ENCODE measurements around the gene RAP1GAP2. TPM values are rescaled to one million over a fixed set of nuclear protein-coding genes. Genes with fewer than 3 reads are reported as not detected.

The RAP1GAP2 gene
- total and polyA plus RNA-seq, 2 of the 8 experiments (the other 6 are each of a cell fraction or from before 2014, with no cell fraction given), result 24.0 to 63.8 TPM

DNA sequence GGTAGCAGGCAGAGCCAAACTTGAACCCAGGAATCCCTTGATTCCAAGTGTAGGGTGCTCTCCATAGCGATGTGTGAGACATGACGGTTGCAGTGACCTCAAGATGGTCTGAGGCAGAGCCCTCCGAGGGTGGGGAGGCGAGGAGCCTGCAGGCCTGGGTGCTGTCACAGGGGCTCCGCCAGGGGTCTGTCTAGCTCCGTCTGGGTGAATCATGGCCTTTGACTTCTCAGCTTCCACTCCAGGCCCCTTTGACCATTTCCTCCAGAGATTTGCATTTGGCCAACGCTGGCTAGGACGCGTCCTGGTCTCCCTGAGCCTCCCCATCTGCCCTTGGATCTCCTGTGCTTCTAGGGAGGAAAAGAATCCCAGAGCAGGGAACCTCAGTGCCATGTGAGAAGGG is 104.6 kb downstream of the RAP1GAP2 start:
- no peak overlapping the region for H3K9ac ChIP-seq (replicated peaks in 1 of 4; ENCODE audit: extremely low read depth in 1 of 4, low read depth in 3 of 4, low read length in 3 of 4)
- H3K23me2 ChIP-seq (ENCODE audit: low read depth, low read length), result peaks cover 2% of the 10 kb centered on the region; the same call in 1 of the 2 replicates
- ChIA-PET POLR2A (ENCODE audit: partially characterized antibody) (no interaction called here), CTCF (ENCODE audit: partially characterized antibody) (interaction anchor here (0.8 to 5.2 kb wide), 5 partner anchors 15 to 52 kb away, joined by 3 to 23 read pairs (median 4); no protein-coding TSS in a partner anchor)
- H3K27ac ChIP-seq (ENCODE audit: low read depth, low read length), result no peak overlapping the region
- H2BK5ac ChIP-seq (ENCODE audit: low read depth, low read length), result no peak overlapping the region
- H3K79me2 ChIP-seq (ENCODE audit: control insufficient read depth in 1 of 2, insufficient read depth in 2 of 2, low read length in 2 of 2), result peaks cover 0 to 67% of the 10 kb centered on the region in 2 experiments; a peak in 3 of 4 replicates
- no peak overlapping the region for H2BK15ac ChIP-seq (ENCODE audit: low read length)
- no peak overlapping the region for H4K91ac ChIP-seq (replicated peaks; ENCODE audit: insufficient read length, low read length)
- no peak overlapping the region; the same call in 1 of the 2 replicates for H2AK5ac ChIP-seq (ENCODE audit: low read depth, low read length)
- peaks cover 32% of the 10 kb centered on the region for H3K79me1 ChIP-seq (ENCODE audit: low read depth, low read length)
- no peak overlapping the region for H4K8ac ChIP-seq (ENCODE audit: extremely low read depth, insufficient read depth, low read length)
- H3K4me2 ChIP-seq (ENCODE audit: insufficient read depth in 1 of 2, low read depth in 2 of 2, low read length in 2 of 2), result no peak overlapping the region
- no peak overlapping the region for H3K14ac ChIP-seq (ENCODE audit: insufficient read length)
- H3K18ac ChIP-seq (ENCODE audit: extremely low read depth, low read length), result no peak overlapping the region
- no peak overlapping the region for H3K23ac ChIP-seq (ENCODE audit: insufficient read length)
- TF ChIP-seq RAD21 (IDR thresholded peaks at IDR 0.05 in 1 of 2, conservative IDR thresholded peaks at IDR 0.05 in 1 of 2; ENCODE audit: low read depth in 2 of 2, low read length in 2 of 2) (no peak), MAFK (IDR thresholded peaks at IDR 0.05; ENCODE audit: low read depth, low read length) (no peak)
- no peak overlapping the region for H2AFZ ChIP-seq (ENCODE audit: low read length)
- H3K4ac ChIP-seq (replicated peaks; ENCODE audit: insufficient read length, low read depth, low read length), result no peak overlapping the region
- no peak overlapping the region for H2BK20ac ChIP-seq (ENCODE audit: low read length)
- H2BK120ac ChIP-seq (replicated peaks; ENCODE audit: low read depth, low read length), result no peak overlapping the region
- no peaks in the 10 kb centered on the region for H3K27me3 ChIP-seq (replicated peaks in 1 of 4; ENCODE audit: control insufficient read depth in 3 of 4, extremely low read depth in 1 of 4, insufficient read depth in 3 of 4, low read length in 3 of 4)
- H4K5ac ChIP-seq (ENCODE audit: insufficient read length, low read depth, low read length), result no peak overlapping the region
- H2BK12ac ChIP-seq (ENCODE audit: low read depth, low read length), result no peak overlapping the region
- DNase-seq (ENCODE audit: low read depth in 1 of 2, low spot score in 2 of 2) (no peak), FAIRE-seq (no peak)
- 96% methylated on average over 9 of the region's 9 CpGs; no CpG with 5 or more reads in 1 of the 2 experiments for WGBS, 2 experiments (ENCODE audit: extremely low coverage in 1 of 2, insufficient coverage in 1 of 2, insufficient read length in 1 of 2, insufficient replicate concordance in 2 of 2, low coverage in 1 of 2, low lambda C conversion rate in 2 of 2, missing lambda C conversion rate in 1 of 2)
- peaks cover 0 to 2% (median 0%) of the 10 kb centered on the region in 4 experiments; a peak in 1 of 8 replicates for H3K36me3 ChIP-seq (ENCODE audit: control insufficient read depth in 2 of 4, insufficient read depth in 4 of 4, low read length in 3 of 4)
- H3K9me3 ChIP-seq (ENCODE audit: insufficient read depth in 2 of 2, low read depth in 1 of 2, low read length in 1 of 2), result no peaks in the 10 kb centered on the region; a peak in 1 of 4 replicates
- H3K4me3 ChIP-seq (ENCODE audit: extremely low read depth in 1 of 4, insufficient read depth in 2 of 4, low read depth in 3 of 4, low read length in 4 of 4), result no peak overlapping the region
- peaks cover 0 to 24% (median 11%) of the 10 kb centered on the region in 4 experiments; a peak in 6 of 7 replicates for H3K4me1 ChIP-seq (replicated peaks in 1 of 4; ENCODE audit: control insufficient read depth in 3 of 4, insufficient read depth in 4 of 4, low read length in 3 of 4)
- peaks cover 9 to 20% of the 10 kb centered on the region in 2 experiments for H4K20me1 ChIP-seq (replicated peaks in 1 of 2; ENCODE audit: control insufficient read depth in 1 of 2, insufficient read depth in 2 of 2, low read length in 2 of 2)
- no peak overlapping the region for H3K56ac ChIP-seq (replicated peaks; ENCODE audit: insufficient read length, low read depth, low read length)
